Measurements from ENCODE around the gene PET117. TPM values are rescaled to one million over a fixed set of nuclear protein-coding genes. Genes with fewer than 3 reads are reported as not detected.
A peak's percentile ranks its signal among the peaks of the same experiment; 100 is the strongest.

Gene PET117
- polyA plus RNA-seq, 1 donor (not counting 4 experiments of a cell fraction or from before 2014, with no cell fraction given): 11.8 TPM

DNA sequence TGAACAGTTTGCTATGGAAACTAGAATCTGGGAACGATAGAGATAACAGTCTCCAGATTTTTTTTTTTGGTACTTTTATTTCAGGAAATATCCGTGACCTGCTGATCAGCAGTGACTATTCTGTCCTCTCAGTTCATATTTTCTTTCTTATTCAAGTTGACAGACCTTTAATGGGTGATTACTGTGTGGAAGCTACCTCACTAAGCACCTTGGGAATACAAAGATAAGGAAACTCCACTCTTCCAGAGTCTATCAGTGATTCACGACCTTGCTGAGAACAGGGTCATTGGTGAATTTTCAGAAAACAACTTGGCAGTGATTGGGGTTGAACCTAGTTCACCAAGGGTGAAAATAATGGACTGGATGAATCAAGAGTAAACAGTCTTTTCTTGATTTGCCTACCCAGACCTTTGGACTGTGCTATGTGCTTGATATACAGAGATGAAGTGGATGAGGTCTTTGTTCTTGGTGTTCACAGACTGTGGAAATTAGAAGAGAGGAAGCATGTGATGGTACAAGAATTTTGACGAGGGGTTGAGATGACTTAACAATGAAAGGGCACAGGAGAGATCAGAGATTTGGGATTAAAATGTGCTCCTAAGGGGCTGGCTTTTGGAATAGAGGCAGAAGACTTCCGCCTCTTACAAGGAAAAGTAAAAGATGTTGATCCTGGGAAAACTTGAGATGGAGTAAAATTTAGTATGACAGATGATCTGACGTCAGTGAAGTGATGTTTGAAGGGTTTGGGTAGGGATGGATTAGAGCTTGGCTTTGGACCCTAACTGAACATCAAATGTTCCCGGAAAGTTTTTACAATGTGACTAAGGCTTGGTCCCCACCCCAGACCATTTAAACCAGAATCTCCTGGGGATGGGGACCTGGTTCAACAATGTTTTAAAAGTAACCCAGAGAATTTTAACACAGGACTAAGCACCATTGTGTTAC is 1.2 kb downstream of the PET117 start:
- Histone ChIP-seq H3K9ac (ENCODE audit: control insufficient read depth, extremely low read depth, insufficient read depth, low read length) (peak overlapping the region; percentile 88), H3K4me2 (ENCODE audit: control insufficient read depth, extremely low read depth, insufficient read depth, low read depth, low read length) (peak overlapping the region; percentile 99), H3K9me3 (ENCODE audit: control insufficient read depth, low read depth, low read length) (no peaks in the 10 kb centered on the region), H3K79me2 (ENCODE audit: control insufficient read depth, insufficient read depth, low read length) (peaks cover 27% of the 10 kb centered on the region), H3K4me1 (ENCODE audit: control insufficient read depth, extremely low read depth, insufficient read depth, low read length) (peaks cover 22% of the 10 kb centered on the region), H3K27ac (ENCODE audit: control insufficient read depth, insufficient read depth, low read length) (peak overlapping the region; percentile 76), H3K9me1 (ENCODE audit: control insufficient read depth, extremely low read depth, insufficient read depth, low read length) (no peaks in the 10 kb centered on the region), H4K20me1 (ENCODE audit: control insufficient read depth, extremely low read depth, insufficient read depth, low read length) (no peaks in the 10 kb centered on the region), H3K4me3 (ENCODE audit: control insufficient read depth in 2 of 3, extremely low read depth in 1 of 3, insufficient read depth in 2 of 3, low read depth in 1 of 3, low read length in 3 of 3) (peak overlapping the region; percentile 75 to 95 (median 92)), H3K36me3 (ENCODE audit: control insufficient read depth in 2 of 2, extremely low read depth in 1 of 2, insufficient read depth in 2 of 2, low read length in 2 of 2) (peaks cover 0 to 7% of the 10 kb centered on the region in 2 experiments), H2AFZ (ENCODE audit: control insufficient read depth, low read length) (peak overlapping the region; percentile 92), H3K27me3 (ENCODE audit: control insufficient read depth, extremely low read depth, insufficient read depth, low read length) (no peaks in the 10 kb centered on the region)
- FAIRE-seq (no peak), DNase-seq (ENCODE audit: low read depth, low spot score) (no peak)
- no peak for TF ChIP-seq EZH2 (IDR thresholded peaks at IDR 0.05; ENCODE audit: low read length)
- TF ChIP-seq CTCF (optimal IDR thresholded peaks at IDR 0.05 in 1 of 3, IDR thresholded peaks at IDR 0.05 in 1 of 3, conservative IDR thresholded peaks at IDR 0.05 in 1 of 3; ENCODE audit: extremely low read depth in 1 of 3, insufficient read depth in 2 of 3, low read length in 3 of 3): no peak
- dilution Hi-C loops (cut with MboI; ENCODE audit: extremely low pct_ligation_motif_present, low sequenced_read_pairs): no loop called here

DNA sequence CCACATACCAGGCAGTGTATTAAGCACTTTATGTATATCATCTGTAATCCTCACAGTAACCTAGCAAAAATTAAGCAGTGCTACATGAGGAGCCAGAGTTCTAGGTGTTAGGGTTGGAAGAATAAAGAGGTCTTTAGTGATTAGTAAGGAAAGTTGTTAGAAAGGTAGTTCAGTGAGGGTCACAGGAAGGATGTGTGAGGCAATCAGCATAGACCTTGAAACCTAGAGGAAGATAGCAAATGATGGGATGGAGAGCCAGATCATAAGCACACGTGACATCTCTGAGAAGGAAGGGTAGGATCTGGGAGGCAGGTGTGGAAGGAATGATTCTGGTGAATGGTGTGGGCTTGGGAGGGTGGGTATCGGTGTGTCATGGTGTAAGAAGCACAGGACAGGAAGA is 2.2 kb downstream of the PET117 start:
- TF ChIP-seq EZH2 (IDR thresholded peaks at IDR 0.05; ENCODE audit: low read length): no peak
- no peak for TF ChIP-seq CTCF (optimal IDR thresholded peaks at IDR 0.05 in 1 of 3, IDR thresholded peaks at IDR 0.05 in 1 of 3, conservative IDR thresholded peaks at IDR 0.05 in 1 of 3; ENCODE audit: extremely low read depth in 1 of 3, insufficient read depth in 2 of 3, low read length in 3 of 3)
- Histone ChIP-seq H3K9ac (ENCODE audit: control insufficient read depth, extremely low read depth, insufficient read depth, low read length) (no peak overlapping the region), H3K79me2 (ENCODE audit: control insufficient read depth, insufficient read depth, low read length) (peaks cover 27% of the 10 kb centered on the region), H3K9me3 (ENCODE audit: control insufficient read depth, low read depth, low read length) (no peaks in the 10 kb centered on the region), H3K27ac (ENCODE audit: control insufficient read depth, insufficient read depth, low read length) (no peak overlapping the region), H4K20me1 (ENCODE audit: control insufficient read depth, extremely low read depth, insufficient read depth, low read length) (no peaks in the 10 kb centered on the region), H3K9me1 (ENCODE audit: control insufficient read depth, extremely low read depth, insufficient read depth, low read length) (no peaks in the 10 kb centered on the region), H3K27me3 (ENCODE audit: control insufficient read depth, extremely low read depth, insufficient read depth, low read length) (no peaks in the 10 kb centered on the region), H3K36me3 (ENCODE audit: control insufficient read depth in 2 of 2, extremely low read depth in 1 of 2, insufficient read depth in 2 of 2, low read length in 2 of 2) (peaks cover 0 to 7% of the 10 kb centered on the region in 2 experiments), H3K4me1 (ENCODE audit: control insufficient read depth, extremely low read depth, insufficient read depth, low read length) (peaks cover 31% of the 10 kb centered on the region), H3K4me2 (ENCODE audit: control insufficient read depth, extremely low read depth, insufficient read depth, low read depth, low read length) (peak overlapping the region; percentile 99), H2AFZ (ENCODE audit: control insufficient read depth, low read length) (no peak overlapping the region), H3K4me3 (ENCODE audit: control insufficient read depth in 2 of 3, extremely low read depth in 1 of 3, insufficient read depth in 2 of 3, low read depth in 1 of 3, low read length in 3 of 3) (no peak overlapping the region)
- DNase-seq (ENCODE audit: low read depth, low spot score): no peak
- dilution Hi-C loops (cut with MboI; ENCODE audit: extremely low pct_ligation_motif_present, low sequenced_read_pairs): no loop called here
- FAIRE-seq: no peak

All from keratinocyte (primary cell).